GM18870 (cell line): ENCODE data around the gene CHCHD2.
"Not testable (repeated sequence)": the region's sequence is repeated elsewhere in the genome, so short reads cannot be mapped to it uniquely, and the experiment has no call there.

ENCODE experiments used
- ATAC-seq: cut with Tn5 transposase; IDR thresholded peaks from one replicate; pipeline ENCODE4 v1.9.1; 2021; ENCODE audit warnings: moderate library complexity; ENCODE audit not compliant: unreplicated experiment

Gene CHCHD2, protein sequence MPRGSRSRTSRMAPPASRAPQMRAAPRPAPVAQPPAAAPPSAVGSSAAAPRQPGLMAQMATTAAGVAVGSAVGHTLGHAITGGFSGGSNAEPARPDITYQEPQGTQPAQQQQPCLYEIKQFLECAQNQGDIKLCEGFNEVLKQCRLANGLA

DNA sequence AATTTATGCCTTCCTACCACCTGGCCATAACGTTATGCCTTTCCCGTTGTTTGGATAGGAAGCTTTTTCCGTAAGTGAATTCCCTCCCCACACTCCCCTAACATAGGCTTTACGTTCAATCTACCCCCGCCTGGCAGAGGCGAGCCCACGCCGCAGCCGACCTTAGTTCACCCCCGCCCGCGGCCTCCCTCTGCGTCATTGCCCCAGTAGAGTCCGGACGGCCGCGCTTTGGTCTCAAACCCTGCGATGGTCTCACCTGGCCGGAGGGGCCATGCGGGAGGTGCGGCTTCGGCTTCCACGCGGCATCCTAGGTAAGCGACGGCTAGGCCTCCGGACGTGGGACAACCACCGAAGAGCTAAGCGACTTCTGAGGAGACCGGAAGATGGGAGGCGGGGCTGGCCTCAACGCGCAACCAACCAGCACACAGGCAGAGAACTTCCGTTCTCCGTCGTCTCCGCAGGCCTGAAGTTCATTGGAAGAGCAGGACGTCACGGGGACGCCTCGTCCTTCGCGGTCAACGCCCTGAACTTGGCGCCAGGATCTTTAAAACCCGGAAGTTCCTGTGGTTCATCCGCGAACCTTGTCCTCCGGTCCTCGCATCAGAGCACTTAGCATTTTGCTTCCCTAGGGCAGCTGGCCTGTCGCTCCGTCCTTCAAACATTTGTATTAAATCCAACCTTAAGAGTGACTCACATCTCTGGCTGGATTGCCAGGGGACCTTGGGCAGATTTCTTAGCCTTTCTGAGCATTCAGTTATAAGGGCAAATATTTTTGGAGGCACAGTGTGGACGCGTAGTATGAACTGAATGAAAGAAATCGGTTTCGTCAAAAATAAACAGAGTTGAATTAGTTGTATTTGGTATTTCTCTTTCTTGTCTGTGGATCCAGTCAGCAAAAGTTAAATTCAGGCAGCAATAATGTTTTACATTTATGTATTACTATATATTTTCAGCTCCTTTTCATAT is at the start of gene CHCHD2:
Gene CHCHD2 (minus strand): TSS at position 369 of the 966 bp plus-strand sequence. CDS start 63 bp downstream, at position 306.
- ATAC-seq, result peak; percentile 100

- ATAC-seq, result not testable (repeated sequence)
Measured at GRCh38 chr7:56131062-56131461, 24.8 kb upstream of the CHCHD2 start.

DNA sequence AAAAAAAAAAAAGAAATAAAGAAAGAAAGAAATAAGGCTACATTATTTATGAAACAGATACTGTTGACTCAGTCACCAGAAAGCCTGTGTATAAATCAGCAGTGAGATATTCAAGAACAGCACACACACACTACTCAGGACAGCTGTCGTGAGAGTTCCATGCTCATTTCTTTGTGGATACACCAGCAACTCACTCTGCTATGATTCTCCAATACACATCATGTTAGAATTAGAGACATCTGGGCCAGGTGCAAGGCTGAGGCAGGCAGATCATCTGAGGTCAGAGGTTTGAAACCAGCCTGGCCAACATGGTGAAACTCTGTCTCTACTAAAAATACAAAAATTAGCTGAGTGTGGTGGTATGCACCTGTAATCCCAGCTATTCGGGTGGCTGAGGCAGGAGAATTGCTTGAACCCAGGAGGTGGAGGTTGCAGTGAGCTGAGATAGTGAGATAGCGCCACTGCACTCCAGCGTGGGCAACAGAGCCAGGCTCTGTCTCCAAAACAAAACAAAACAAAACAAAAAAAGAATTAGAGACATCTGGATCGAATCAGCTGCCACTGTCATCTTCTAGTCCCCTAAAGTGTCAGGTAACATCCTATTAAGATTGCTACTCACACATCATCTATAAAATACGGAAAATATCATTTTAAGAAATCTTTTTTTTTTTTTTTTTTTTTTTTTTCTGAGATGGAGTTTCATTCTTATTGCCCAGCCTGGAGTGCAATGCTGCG is 21.1 kb upstream of the CHCHD2 start:
- ATAC-seq, result no peak

- no peak for ATAC-seq
Measured at GRCh38 chr7:56125831-56126230, 19.6 kb upstream of the CHCHD2 start.

GRCh38 chr7:56124981-56125380 is 18.7 kb upstream of the CHCHD2 start:
- ATAC-seq, result no peak

DNA sequence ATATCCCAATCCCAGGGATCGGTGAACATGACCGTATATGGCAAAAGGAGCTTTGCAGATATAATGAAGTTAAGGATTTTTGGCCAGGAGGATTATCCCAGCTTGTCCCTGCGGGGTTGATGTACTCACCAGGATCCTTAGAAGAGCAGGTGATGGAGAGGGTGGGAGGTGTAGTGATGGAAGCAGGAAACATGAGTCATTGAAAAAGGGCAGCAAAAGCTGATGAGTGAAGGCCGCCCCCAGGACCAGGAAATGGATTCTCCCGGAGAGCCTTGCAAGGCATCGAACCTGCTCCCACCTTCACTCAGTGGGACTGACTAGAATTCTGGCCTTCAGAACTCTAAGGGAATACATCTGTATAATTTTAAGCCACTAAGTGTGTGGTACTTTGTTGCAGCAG is 15.2 kb upstream of the CHCHD2 start:
- ATAC-seq, result no peak

- ATAC-seq, result no peak
Measured at GRCh38 chr7:56115852-56116538, 9.7 kb upstream of the CHCHD2 start, which contains the start of gene NUPR2. Gene NUPR2, minus strand, starts transcription at chr7:56116417. Its CDS starts 103 bp downstream, at chr7:56116314.

- ATAC-seq, result not testable (repeated sequence)
Measured at GRCh38 chr7:56112244-56112643, 6.0 kb upstream of the CHCHD2 start.

DNA sequence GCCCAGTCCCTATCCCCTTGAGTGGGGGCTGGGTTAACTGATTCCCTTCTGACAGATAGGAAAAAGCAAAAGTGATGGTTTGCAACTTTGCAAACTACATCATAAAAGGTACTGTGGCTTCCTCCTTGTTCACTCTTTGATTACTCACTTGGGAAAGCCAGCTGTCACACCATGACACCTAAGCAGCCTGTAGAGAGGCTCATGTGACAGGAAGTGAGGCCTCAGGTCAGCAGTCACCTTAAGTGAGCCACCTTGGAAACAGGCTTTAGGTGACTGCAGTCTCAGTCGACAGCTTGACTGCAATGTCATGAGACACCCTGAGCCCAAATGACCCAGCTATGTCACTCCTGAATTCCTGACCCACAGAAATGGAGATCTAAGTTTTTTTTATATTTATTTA is 4.3 kb upstream of the CHCHD2 start:
- ATAC-seq, result no peak

DNA sequence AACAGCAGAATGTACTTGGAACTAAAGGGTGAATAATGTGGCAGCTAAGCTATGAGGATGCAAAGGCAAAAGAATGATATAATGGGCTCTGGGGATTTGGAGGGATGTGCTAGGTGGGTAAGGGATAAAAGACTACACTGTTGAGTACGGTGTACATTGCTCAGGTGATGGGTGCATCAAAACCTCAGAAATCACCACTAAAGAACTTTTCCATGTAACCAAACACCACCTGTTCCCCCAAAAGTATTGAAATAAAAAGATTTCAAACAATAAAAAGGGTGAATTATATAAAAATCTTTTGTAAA is 1.6 kb upstream of the CHCHD2 start:
- ATAC-seq, result no peak

DNA sequence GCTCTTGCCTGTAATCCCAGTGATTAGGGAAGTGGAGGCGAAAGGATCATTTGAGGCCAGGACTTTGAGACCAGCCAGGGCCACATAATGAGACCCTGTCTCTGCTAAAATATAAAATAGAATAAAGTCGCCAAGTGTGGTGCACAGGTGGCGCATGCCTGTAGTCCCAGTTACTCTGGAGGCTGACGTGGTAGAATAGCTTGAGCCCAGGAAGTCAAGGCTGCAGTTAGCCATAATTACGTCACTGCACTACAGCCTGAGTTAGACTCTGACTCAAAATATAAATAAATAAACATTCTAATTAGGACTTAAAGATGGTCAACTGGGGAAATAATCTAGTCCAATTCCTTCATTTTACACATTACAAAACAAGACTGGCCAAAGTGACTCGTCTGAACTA is 768 bp downstream of the CHCHD2 start:
- ATAC-seq, result no peak

GRCh38 chr7:56104138-56104537 is 2.1 kb downstream of the CHCHD2 start:
- not testable (repeated sequence) for ATAC-seq

GRCh38 chr7:56099653-56100052 is 6.6 kb downstream of the CHCHD2 start:
- ATAC-seq, result no peak

GRCh38 chr7:56098187-56099008 is 7.9 kb downstream of the CHCHD2 start:
- not testable (repeated sequence) for ATAC-seq

DNA sequence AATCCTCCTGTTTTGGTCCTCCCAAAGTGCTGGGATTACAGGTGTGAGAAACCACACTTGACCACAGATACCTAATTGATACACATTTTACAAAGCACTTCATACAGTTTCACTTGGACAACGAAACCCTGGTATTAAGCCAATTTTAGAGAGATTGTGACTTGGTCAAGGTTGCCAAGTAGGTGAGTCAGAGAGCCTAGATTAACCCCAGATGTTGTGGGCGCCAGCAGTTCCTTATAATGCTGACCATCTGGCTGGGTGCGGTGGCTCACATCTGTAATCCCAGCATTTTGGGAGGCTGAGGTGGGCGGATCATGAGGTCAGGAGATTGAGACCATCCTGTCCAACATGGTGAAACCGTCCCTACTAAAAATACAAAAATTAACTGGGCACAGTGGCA is 8.6 kb downstream of the CHCHD2 start:
- ATAC-seq, result no peak

- ATAC-seq, result no peak
Measured at GRCh38 chr7:56092789-56093531, 13.3 kb downstream of the CHCHD2 start, which contains the start of gene PHKG1. Gene PHKG1, minus strand, starts transcription at chr7:56092952. Its CDS starts 4,011 bp downstream, at chr7:56088941.

- ATAC-seq, result not testable (repeated sequence)
Measured at GRCh38 chr7:56092388-56092787, 13.9 kb downstream of the CHCHD2 start.

DNA sequence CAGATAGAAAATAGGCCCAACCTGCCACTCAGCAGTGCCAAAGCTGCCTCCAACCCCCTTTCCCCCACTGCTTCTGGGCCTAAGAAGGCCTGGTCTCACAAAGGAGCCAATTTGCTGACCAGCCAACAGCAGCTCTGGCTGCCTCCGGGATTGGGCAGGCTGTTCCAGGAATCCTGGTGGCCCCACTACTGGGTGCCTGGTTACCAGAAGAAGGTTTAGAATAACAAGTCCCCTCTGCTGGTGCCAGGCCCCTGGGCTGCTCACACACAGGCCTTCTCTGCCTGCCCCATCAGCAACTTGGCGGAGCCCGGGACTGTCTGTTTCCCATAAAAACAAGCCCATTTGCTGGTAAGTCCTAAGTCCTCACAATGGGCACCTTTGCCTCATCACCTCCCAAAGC is 14.7 kb downstream of the CHCHD2 start:
- no peak for ATAC-seq

- no peak for ATAC-seq
Measured at GRCh38 chr7:56087445-56087844, 18.8 kb downstream of the CHCHD2 start.
